Activated CD8-positive, alpha-beta memory T cell treated with anti-CD3 and anti-CD28 coated beads for 36 hours (primary cell): ENCODE results near the gene DYNLT5. TPM values are rescaled to one million over a fixed set of nuclear protein-coding genes. Genes with fewer than 3 reads are reported as not detected.
"Not testable (repeated sequence)": the region's sequence is repeated elsewhere in the genome, so short reads cannot be mapped to it uniquely, and the experiment has no call there.

Experiments
- CTCF ChIA-PET: fragments of 350-600 bp; sonication (Branson Sonifier 250); formaldehyde crosslinking; loops from one replicate; lab custom pipeline; 2021; ENCODE audit warnings: antibody characterized with exemption; lab: Charles Lee
- POLR2A ChIA-PET: fragments of 350-600 bp; sonication (Branson Sonifier 250); formaldehyde crosslinking; loops from one replicate; lab custom pipeline; 2021; ENCODE audit warnings: antibody characterized with exemption; lab: Charles Lee
- total RNA-seq, 2 experiments: library from RNA; stranded (reverse); gene quantifications; one replicate each; pipeline ENCODE4 v1.2.3, GENCODE V29; 2021

The DYNLT5 gene
- total RNA-seq, 2 experiments from 2014 or later = not detected

GRCh38 chr1:66777831-66778230 is 25.6 kb downstream of the DYNLT5 start:
- CTCF ChIA-PET = no interaction called here
- POLR2A ChIA-PET = no interaction called here

GRCh38 chr1:66778266-66778665 is 26.0 kb downstream of the DYNLT5 start:
- ChIA-PET CTCF (no interaction called here), POLR2A (no interaction called here)

- CTCF ChIA-PET = no interaction called here
- POLR2A ChIA-PET = no interaction called here
Measured at GRCh38 chr1:66778969-66779368, 26.7 kb downstream of the DYNLT5 start.

DNA sequence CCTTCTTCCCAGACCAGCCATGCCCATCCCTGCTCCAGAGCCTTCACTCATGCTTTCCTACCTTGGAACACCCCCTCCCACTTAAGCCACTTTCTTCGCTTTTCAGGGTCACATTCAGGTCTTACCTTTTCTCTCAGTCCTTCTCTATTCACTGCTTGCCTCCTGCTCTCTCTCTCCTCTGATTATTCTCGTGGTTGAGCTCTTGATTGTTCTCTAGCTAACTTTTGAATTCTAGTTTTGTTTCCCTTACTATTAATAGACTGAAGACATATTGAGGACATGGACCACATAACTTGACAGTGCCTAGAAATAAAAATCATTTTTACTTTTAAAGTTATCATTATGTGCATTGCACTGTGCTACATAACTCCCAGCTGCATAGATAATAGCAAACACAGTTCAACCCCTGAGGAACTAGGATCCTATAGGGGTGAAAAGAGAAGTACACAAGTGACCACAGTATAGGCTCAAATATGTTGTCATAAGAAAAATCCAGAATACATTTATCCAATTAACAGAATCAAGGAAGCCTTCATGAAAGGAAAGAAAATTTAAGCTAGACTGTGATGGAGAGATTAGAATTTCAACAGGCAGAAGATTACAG is 27.3 kb downstream of the DYNLT5 start:
- POLR2A ChIA-PET = no interaction called here
- CTCF ChIA-PET = no interaction called here

DNA sequence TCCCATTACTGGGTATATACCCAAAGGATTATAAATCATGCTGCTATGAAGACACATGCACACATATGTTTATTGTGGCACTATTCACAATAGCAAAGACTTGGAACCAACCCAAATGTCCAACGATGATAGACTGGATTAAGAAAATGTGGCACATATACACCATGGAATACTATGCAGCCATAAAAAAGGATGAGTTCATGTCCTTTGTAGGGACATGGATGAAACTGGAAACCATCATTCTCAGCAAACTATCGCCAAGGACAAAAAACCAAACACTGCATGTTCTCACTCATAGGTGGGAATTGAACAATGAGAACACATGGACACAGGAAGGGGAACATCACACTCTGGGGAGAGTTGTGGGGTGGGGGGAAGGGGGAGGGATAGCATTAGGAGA is 33.5 kb downstream of the DYNLT5 start:
- POLR2A ChIA-PET, CTCF ChIA-PET: not testable (repeated sequence)

GRCh38 chr1:66787641-66788040 is 35.4 kb downstream of the DYNLT5 start:
- POLR2A ChIA-PET = no interaction called here
- CTCF ChIA-PET = no interaction called here

DNA sequence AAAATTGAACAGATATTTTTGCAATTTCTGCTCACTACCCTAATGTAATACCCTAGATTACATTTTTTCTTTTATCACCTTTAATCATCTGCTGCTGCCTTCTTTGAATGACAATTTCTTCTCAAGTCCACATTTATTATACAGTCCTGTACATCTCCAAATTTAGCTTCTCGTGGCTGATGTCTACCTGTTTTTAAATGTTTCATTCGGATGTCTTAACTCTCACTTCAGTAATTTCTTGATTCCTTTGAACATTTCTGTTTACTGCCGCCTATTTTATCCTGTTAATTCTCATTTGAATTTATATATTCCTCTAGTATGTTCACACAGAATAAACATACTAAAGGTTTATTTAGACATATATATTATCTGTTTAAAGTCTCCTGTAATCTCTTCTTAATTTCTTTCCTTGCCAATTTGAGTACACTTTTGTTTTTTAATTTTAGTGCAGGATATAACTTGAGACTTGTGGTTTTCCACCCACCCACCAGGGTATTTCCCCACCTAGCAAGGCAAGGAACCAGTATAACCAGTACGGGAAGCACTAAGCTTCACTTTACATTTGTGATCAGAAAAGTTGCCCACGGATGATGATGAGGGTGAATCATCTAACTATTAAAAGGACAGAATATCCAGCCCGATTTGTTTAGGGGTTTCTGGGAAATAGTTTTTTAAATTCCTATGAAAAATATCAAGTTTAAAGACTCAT is 36.1 kb downstream of the DYNLT5 start:
- ChIA-PET CTCF (no interaction called here), POLR2A (no interaction called here)

- CTCF ChIA-PET = no interaction called here
- POLR2A ChIA-PET = no interaction called here
Measured at GRCh38 chr1:66791621-66792610, 39.7 kb downstream of the DYNLT5 start.

- CTCF ChIA-PET = not testable (repeated sequence)
Measured at GRCh38 chr1:66795839-66796238, 43.6 kb downstream of the DYNLT5 start.

GRCh38 chr1:66809245-66809644 is 57.0 kb downstream of the DYNLT5 start:
- CTCF ChIA-PET = no interaction called here
- POLR2A ChIA-PET = no interaction called here

More at GRCh38 chr1:66795839-66796238, 43.6 kb downstream of the DYNLT5 start:
- POLR2A ChIA-PET = not testable (repeated sequence)

DNA sequence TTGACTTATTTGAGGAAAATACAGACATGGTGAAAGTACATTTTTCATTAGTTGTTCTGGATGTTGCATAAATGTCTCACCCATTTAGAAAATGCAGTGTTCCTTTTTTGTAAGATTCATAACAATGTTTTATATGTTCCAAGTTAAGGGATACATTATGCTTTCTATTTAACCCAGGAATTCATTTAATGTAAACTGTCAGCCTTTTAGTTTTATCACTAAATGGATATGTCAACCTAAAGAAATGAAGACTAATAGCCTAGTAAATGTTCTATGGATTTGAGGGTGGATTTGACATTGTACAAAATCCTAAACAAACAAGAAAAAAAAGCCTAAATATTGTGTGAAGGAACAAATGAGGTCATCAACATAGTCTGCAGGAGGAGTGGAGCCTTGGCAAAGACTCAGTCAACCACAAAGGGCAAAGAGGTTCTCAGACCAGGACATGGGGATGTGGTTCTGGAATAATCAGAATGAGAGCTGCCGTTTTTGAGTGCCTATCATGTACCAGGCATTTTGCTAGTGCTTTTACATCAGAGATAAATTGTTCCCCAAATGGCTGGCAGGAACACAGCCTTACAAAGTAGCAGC is 57.6 kb downstream of the DYNLT5 start:
- POLR2A ChIA-PET = no interaction called here
- CTCF ChIA-PET = no interaction called here

- CTCF ChIA-PET = no interaction called here
- POLR2A ChIA-PET = no interaction called here
Measured at GRCh38 chr1:66824771-66825170, 72.5 kb downstream of the DYNLT5 start.

Other genes with a start within 250 kb of the DYNLT5 start
- gene SGIP1, start 218.3 kb upstream of the DYNLT5 start, total RNA-seq = not detected
- not detected for gene INSL5, start 48.8 kb downstream of the DYNLT5 start, total RNA-seq
- 1 to 10 TPM in 1 of 2 experiments, under 1 TPM in 1; 0.99 to 1.4 TPM for gene DNAI4, start 172.4 kb downstream of the DYNLT5 start, total RNA-seq
- gene MIER1, start 172.5 kb downstream of the DYNLT5 start, total RNA-seq = 10 to 100 TPM; 46.3 to 48.0 TPM